CD1c-positive myeloid dendritic cell (primary cell): ENCODE results near the gene SOBP.

ENCODE experiments used
- DNase-seq: peaks from one replicate; pipeline ENCODE4 v3.0.0-alpha.2; 2016; ENCODE audit errors: extremely low spot score

Gene SOBP

GRCh38 chr6:107684996-107685395 is 195.1 kb downstream of the SOBP start:
- peak; percentile 36 for DNase-seq

- DNase-seq = no peak
These were observed 199.3 kb downstream of the SOBP start for GRCh38 chr6:107689190-107689589.

GRCh38 chr6:107689951-107690642 is 200.2 kb downstream of the SOBP start:
- DNase-seq = no peak

GRCh38 chr6:107690643-107691061 is 200.7 kb downstream of the SOBP start:
- DNase-seq = no peak

- DNase-seq = no peak
These were observed 201.3 kb downstream of the SOBP start for GRCh38 chr6:107691062-107691751.

- DNase-seq = no peak
These were observed 202.4 kb downstream of the SOBP start for GRCh38 chr6:107692351-107692750.

- no peak for DNase-seq
These were observed 205.3 kb downstream of the SOBP start for GRCh38 chr6:107695061-107695720.

GRCh38 chr6:107697682-107698081 is 207.8 kb downstream of the SOBP start:
- no peak for DNase-seq

GRCh38 chr6:107698146-107698545 is 208.2 kb downstream of the SOBP start:
- no peak for DNase-seq

- DNase-seq = no peak
These were observed 209.3 kb downstream of the SOBP start for GRCh38 chr6:107699254-107699653.

GRCh38 chr6:107699697-107700325 is 209.9 kb downstream of the SOBP start:
- DNase-seq = no peak

- no peak for DNase-seq
These were observed 213.7 kb downstream of the SOBP start for GRCh38 chr6:107703606-107704005.

GRCh38 chr6:107704347-107705013 is 214.6 kb downstream of the SOBP start:
- peak; percentile 50 for DNase-seq

GRCh38 chr6:107706516-107707115 is 216.7 kb downstream of the SOBP start:
- no peak for DNase-seq

- no peak for DNase-seq
These were observed 217.7 kb downstream of the SOBP start for GRCh38 chr6:107707346-107708275.

GRCh38 chr6:107708435-107708834 is 218.5 kb downstream of the SOBP start:
- DNase-seq = no peak

GRCh38 chr6:107709341-107709740 is 219.4 kb downstream of the SOBP start:
- DNase-seq = no peak
